SW480 (cell line): ENCODE data around the gene NGFR.

Experiments
- DNase-seq: peaks from one replicate; pipeline ENCODE4 v3.0.0-alpha.2; 2016; ENCODE audit warnings: low spot score

NGFR gene

GRCh38 chr17:49494986-49495841 lies at the start of gene NGFR:
Gene NGFR (plus strand): TSS chr17:49495293. CDS start chr17:49495418, 125 bp downstream.
- DNase-seq = peak; percentile 52

GRCh38 chr17:49445591-49445990 lies 49.5 kb upstream of the NGFR start:
- no peak for DNase-seq

- no peak for DNase-seq
Measured at GRCh38 chr17:49447628-49448302, 47.3 kb upstream of the NGFR start.

- no peak for DNase-seq
Measured at GRCh38 chr17:49450181-49450580, 44.9 kb upstream of the NGFR start.

- DNase-seq = peak; percentile 29
Measured at GRCh38 chr17:49450735-49451134, 44.4 kb upstream of the NGFR start.

- DNase-seq = peak; percentile 52
Measured at GRCh38 chr17:49452201-49452600, 42.9 kb upstream of the NGFR start.

GRCh38 chr17:49452661-49453060 lies 42.4 kb upstream of the NGFR start:
- DNase-seq = no peak

- peak; percentile 83 for DNase-seq
Measured at GRCh38 chr17:49454050-49454449, 41.0 kb upstream of the NGFR start.

- DNase-seq = no peak
Measured at GRCh38 chr17:49455272-49455861, 39.7 kb upstream of the NGFR start.

GRCh38 chr17:49456183-49456965 lies 38.7 kb upstream of the NGFR start:
- DNase-seq = peak; percentile 56

- no peak for DNase-seq
Measured at GRCh38 chr17:49457564-49458535, 37.2 kb upstream of the NGFR start.

GRCh38 chr17:49459401-49459984 lies 35.6 kb upstream of the NGFR start:
- DNase-seq = no peak

GRCh38 chr17:49460401-49460800 lies 34.7 kb upstream of the NGFR start:
- no peak for DNase-seq

GRCh38 chr17:49461580-49461979 lies 33.5 kb upstream of the NGFR start:
- DNase-seq = no peak

GRCh38 chr17:49464049-49464448 lies 31.0 kb upstream of the NGFR start:
- no peak for DNase-seq

GRCh38 chr17:49465331-49465903 lies 29.7 kb upstream of the NGFR start:
- no peak for DNase-seq

- DNase-seq = no peak
Measured at GRCh38 chr17:49466436-49466835, 28.7 kb upstream of the NGFR start.

- DNase-seq = no peak
Measured at GRCh38 chr17:49467175-49467574, 27.9 kb upstream of the NGFR start.

GRCh38 chr17:49468811-49469385 lies 26.2 kb upstream of the NGFR start:
- DNase-seq = no peak
